Testis (tissue), 3 donors: ENCODE results near the gene DLX3. TPM values are rescaled to one million over a fixed set of nuclear protein-coding genes. Genes with fewer than 3 reads are reported as not detected.

Source experiments
- DNase-seq: peaks from one replicate; pipeline ENCODE4 v3.0.0-alpha.2; 2019
- H3K27ac ChIP-seq, 2 donors: fragments of 200-600 bp; sonication (generic); one replicate each; pipeline ENCODE4 v1.5.1; 2019
- H3K27me3 ChIP-seq: fragments of 200-600 bp; sonication (generic); one replicate; pipeline ENCODE4 v1.5.1; 2019
- H3K36me3 ChIP-seq: fragments of 200-600 bp; sonication (generic); one replicate; pipeline ENCODE4 v1.5.1; 2017; ENCODE audit warnings: low read depth; ENCODE audit errors: missing control alignments
- H3K4me1 ChIP-seq: fragments of 200-600 bp; sonication (generic); one replicate; pipeline ENCODE4 v1.5.1; 2019
- H3K4me3 ChIP-seq, 2 donors: fragments of 200-600 bp; sonication (generic); one replicate each; pipeline ENCODE4 v1.5.1; 2017 to 2019
- H3K9me3 ChIP-seq: fragments of 200-600 bp; sonication (generic); one replicate; pipeline ENCODE4 v1.5.1; 2017
- CTCF ChIP-seq, 3 experiments: fragments of 450-650 bp in 2 of 3; fragments of 200-600 bp in 1 of 3; sonication (generic) in 1 of 3; IDR thresholded peaks; one replicate each; pipeline ENCODE4 v1.5.1; 2016 to 2019; ENCODE audit warnings: antibody characterized with exemption in 3 of 3, mild to moderate bottlenecking in 2 of 3, moderate library complexity in 1 of 3
- POLR2A ChIP-seq: fragments of 450-650 bp; IDR thresholded peaks from one replicate; pipeline ENCODE4 v1.6.1; 2017; ENCODE audit warnings: antibody characterized with exemption, mild to moderate bottlenecking, moderate library complexity
- WGBS, 2 donors: methylation state at CpG; one replicate each; pipeline ENCODE4 v1.1.5; 2018; 5-methylcytosine and 5-hydroxymethylcytosine counted together
- intact Hi-C: fragments of 100-400 bp; cut with DNase I; formaldehyde crosslinking; loops from one replicate; pipeline ENCODE4 v1.15.1; 2023; ENCODE audit warnings: low total_unique reads
- polyA plus RNA-seq: library from polyadenylated mRNA; stranded (reverse); fragments of 350-450 nt; fragmentation: Illumina TruSeq; extraction: RNeasy Lipid Tissue Mini Kit (QIAGEN cat#74804); gene quantifications from one replicate; pipeline ENCODE4 v1.2.3, GENCODE V29; 2014; ENCODE audit warnings: low read depth, low replicate concordance; ENCODE audit not compliant: insufficient read depth
- total RNA-seq, 2 donors: library from RNA; depleted of rRNA; stranded (reverse); fragments of >200 nt; gene quantifications; one replicate each; pipeline ENCODE4 v1.2.3, GENCODE V29; 2016

DLX3 gene
- total and polyA plus RNA-seq, 3 donors from 2014 or later: 1.0 to 1.5 (median 1.4) TPM

DNA sequence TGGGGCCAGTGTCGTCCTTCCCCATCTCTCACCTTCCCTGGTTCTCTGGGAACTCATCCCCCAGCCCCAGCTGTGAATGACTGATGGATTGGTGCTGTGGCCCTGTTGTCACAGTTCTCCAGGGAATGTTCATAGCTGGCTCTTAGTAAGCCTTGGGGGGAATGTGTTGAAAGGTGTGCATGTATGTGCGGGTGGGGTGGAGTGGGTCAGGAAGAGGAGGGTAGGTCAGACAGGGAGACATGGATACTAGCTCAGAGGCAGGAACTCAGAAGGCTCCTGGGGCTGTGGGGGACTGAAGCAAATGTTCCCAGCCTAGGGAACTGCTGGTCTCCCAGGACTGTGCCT is 21.8 kb downstream of the DLX3 start:
- 30 to 33% methylated on average over 2 of the region's 2 CpGs for WGBS, 2 donors
- DNase-seq: no peak
- TF ChIP-seq POLR2A (no peak), CTCF (IDR thresholded peaks at IDR 0.05) (no peak)
- Histone ChIP-seq H3K27me3 (no peaks in the 10 kb centered on the region), H3K36me3 (no peaks in the 10 kb centered on the region), H3K4me1 (peaks cover 21% of the 10 kb centered on the region), H3K4me3 (no peak overlapping the region), H3K9me3 (no peaks in the 10 kb centered on the region), H3K27ac (no peak overlapping the region)
- intact Hi-C loops: no loop called here

DNA sequence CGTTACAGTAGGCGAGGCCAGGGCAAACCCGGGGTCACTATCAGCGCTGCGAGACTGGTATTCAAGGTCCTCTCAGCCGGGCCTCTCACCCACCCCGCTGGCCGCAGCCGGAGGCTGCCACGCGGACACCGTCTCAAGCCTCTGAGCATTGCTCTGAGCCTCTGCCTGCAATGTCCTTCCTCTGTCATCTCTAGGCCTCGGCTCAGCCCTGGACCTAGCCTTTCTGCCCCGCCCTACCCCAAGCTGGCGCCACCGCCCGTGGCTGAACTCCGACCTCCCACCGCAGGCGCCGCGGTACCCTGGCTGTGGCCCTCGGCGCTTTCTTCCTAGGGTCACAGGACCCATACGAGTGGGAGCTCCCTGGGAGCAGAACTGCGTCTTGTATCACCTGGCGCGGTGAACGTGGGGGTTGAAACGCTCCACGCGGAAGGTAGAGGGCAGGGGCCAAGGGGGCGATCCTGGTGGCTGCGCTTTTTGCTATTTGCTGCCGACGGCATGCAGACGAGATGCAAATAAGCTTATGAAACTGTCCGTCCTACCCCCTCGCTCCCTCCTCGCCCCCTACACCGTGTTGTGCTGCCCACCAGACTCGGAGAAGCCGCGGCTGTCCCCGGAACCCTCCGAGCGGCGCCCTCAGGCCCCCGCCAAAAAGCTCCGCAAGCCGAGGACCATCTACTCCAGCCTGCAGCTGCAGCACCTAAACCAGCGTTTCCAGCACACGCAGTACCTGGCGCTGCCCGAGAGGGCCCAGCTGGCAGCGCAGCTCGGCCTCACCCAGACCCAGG is 22.3 kb downstream of the DLX3 start:
- no peak for TF ChIP-seq POLR2A
- no peak for TF ChIP-seq CTCF (IDR thresholded peaks at IDR 0.05)
- Histone ChIP-seq H3K27ac (no peak overlapping the region), H3K4me1 (peaks cover 21% of the 10 kb centered on the region), H3K27me3 (no peaks in the 10 kb centered on the region), H3K36me3 (no peaks in the 10 kb centered on the region), H3K4me3 (peak overlapping the region in 1 of 2 donors; percentile 12), H3K9me3 (no peaks in the 10 kb centered on the region)
- intact Hi-C loops: no loop called here
- no peak for DNase-seq
- 7 to 17% methylated on average over 28 to 57 of the region's 57 CpGs for WGBS, 2 donors

GRCh38 chr17:49971848-49972485 is 23.1 kb downstream of the DLX3 start:
- Histone ChIP-seq H3K27me3 (peaks cover under 1% of the 10 kb centered on the region), H3K4me3 (peak overlapping the region in 1 of 2 donors; percentile 12), H3K27ac (no peak overlapping the region), H3K9me3 (no peaks in the 10 kb centered on the region), H3K36me3 (no peaks in the 10 kb centered on the region), H3K4me1 (peaks cover 21% of the 10 kb centered on the region)
- TF ChIP-seq POLR2A (no peak), CTCF (IDR thresholded peaks at IDR 0.05) (no peak)
- intact Hi-C loops: no loop called here
- peak; percentile 57 for DNase-seq
- 1 to 5% methylated on average over 6 to 27 of the region's 55 CpGs for WGBS, 2 donors

DNA sequence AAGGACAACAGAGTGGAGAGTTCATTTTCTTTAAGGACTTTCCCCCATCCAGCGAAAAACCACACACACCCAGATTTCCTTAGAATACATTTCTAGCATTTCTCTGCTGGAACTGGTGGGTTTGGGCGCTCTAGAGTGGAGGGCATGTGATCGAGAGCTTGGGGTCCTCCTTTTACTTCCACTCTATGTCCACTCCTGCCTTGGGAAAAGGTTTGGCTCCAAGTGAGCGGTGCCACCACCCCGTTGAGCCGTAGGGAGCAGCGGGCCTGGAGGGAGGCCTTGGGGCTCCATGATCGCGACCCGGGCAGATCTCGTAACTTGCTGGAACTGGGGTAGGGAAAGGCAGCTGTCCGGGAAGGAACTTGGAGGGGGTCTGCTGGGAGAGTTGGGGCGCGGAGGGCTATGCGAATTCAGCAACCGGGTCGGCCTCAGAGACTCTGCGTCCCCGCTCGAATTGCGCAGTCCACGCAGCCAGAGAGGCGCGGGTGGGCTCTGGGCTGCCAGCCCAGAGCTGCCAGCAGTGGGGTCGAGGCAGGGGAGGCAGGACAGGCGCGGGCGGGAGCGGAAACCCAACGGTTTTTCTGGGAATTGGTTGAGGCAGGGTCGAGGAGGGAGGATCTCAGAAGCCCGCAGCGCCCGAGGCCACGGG is 23.7 kb downstream of the DLX3 start:
- no peak overlapping the region for H3K4me3 ChIP-seq
- WGBS, 2 donors: 18 to 19% methylated on average over 25 to 35 of the region's 35 CpGs
- intact Hi-C loops: no loop called here
- H3K27ac ChIP-seq: no peak overlapping the region
- H3K36me3 ChIP-seq: no peaks in the 10 kb centered on the region
- no peak for DNase-seq
- H3K4me1 ChIP-seq: peaks cover 21% of the 10 kb centered on the region
- peaks cover 5% of the 10 kb centered on the region for H3K27me3 ChIP-seq
- no peaks in the 10 kb centered on the region for H3K9me3 ChIP-seq
- TF ChIP-seq CTCF (IDR thresholded peaks at IDR 0.05): no peak
- no peak for TF ChIP-seq POLR2A
